ENCODE results near the gene MTIF3.
"Not testable (repeated sequence)": the region's sequence is repeated elsewhere in the genome, so short reads cannot be mapped to it uniquely, and the experiment has no call there.

MTIF3 gene

GRCh38 chr13:27411341-27411740, 39.0 kb downstream of the MTIF3 start:
- no peak for DNase-seq (ENCODE audit: low spot score)

GRCh38 chr13:27409013-27409412, 41.4 kb downstream of the MTIF3 start:
- DNase-seq (ENCODE audit: low spot score) = no peak

- DNase-seq (ENCODE audit: low spot score) = no peak
These were observed 42.3 kb downstream of the MTIF3 start for GRCh38 chr13:27408074-27408473.

GRCh38 chr13:27406178-27406939, 44.0 kb downstream of the MTIF3 start:
- peak; percentile 70 for DNase-seq (ENCODE audit: low spot score)

- peak; percentile 40 for DNase-seq (ENCODE audit: low spot score)
These were observed 44.7 kb downstream of the MTIF3 start for GRCh38 chr13:27405546-27406134.

- peak; percentile 11 for DNase-seq (ENCODE audit: low spot score)
These were observed 45.7 kb downstream of the MTIF3 start for GRCh38 chr13:27404680-27405079.

- no peak for DNase-seq (ENCODE audit: low spot score)
These were observed 46.5 kb downstream of the MTIF3 start for GRCh38 chr13:27403727-27404385.

- DNase-seq (ENCODE audit: low spot score) = peak; percentile 61
These were observed 47.1 kb downstream of the MTIF3 start for GRCh38 chr13:27403203-27403678.

GRCh38 chr13:27401210-27401609, 49.2 kb downstream of the MTIF3 start:
- no peak for DNase-seq (ENCODE audit: low spot score)

- not testable (repeated sequence) for DNase-seq (ENCODE audit: low spot score)
These were observed 50.0 kb downstream of the MTIF3 start for GRCh38 chr13:27400405-27400804.

GRCh38 chr13:27398360-27398759, 52.0 kb downstream of the MTIF3 start:
- DNase-seq (ENCODE audit: low spot score) = no peak

GRCh38 chr13:27396252-27396846, 54.0 kb downstream of the MTIF3 start:
- DNase-seq (ENCODE audit: low spot score) = peak; percentile 94

- no peak for DNase-seq (ENCODE audit: low spot score)
These were observed 55.3 kb downstream of the MTIF3 start for GRCh38 chr13:27395007-27395510.

GRCh38 chr13:27393101-27393500, 57.3 kb downstream of the MTIF3 start:
- no peak for DNase-seq (ENCODE audit: low spot score)

GRCh38 chr13:27391471-27391870, 58.9 kb downstream of the MTIF3 start:
- DNase-seq (ENCODE audit: low spot score) = no peak

- DNase-seq (ENCODE audit: low spot score) = no peak
These were observed 60.5 kb downstream of the MTIF3 start for GRCh38 chr13:27389891-27390290.

- no peak for DNase-seq (ENCODE audit: low spot score)
These were observed 62.1 kb downstream of the MTIF3 start for GRCh38 chr13:27388241-27388640.

Measured in SW480 (cell line).